Fibroblast of skin of left quadriceps (primary cell): ENCODE measurements around the gene KIAA0513.
"Not testable (repeated sequence)": the region's sequence is repeated elsewhere in the genome, so short reads cannot be mapped to it uniquely, and the experiment has no call there.

Source experiments
- DNase-seq, 2 experiments: peaks; one replicate each; pipeline ENCODE4 v3.0.0-alpha.2; 2013; ENCODE audit warnings: low read depth in 2 of 2

Gene KIAA0513

DNA sequence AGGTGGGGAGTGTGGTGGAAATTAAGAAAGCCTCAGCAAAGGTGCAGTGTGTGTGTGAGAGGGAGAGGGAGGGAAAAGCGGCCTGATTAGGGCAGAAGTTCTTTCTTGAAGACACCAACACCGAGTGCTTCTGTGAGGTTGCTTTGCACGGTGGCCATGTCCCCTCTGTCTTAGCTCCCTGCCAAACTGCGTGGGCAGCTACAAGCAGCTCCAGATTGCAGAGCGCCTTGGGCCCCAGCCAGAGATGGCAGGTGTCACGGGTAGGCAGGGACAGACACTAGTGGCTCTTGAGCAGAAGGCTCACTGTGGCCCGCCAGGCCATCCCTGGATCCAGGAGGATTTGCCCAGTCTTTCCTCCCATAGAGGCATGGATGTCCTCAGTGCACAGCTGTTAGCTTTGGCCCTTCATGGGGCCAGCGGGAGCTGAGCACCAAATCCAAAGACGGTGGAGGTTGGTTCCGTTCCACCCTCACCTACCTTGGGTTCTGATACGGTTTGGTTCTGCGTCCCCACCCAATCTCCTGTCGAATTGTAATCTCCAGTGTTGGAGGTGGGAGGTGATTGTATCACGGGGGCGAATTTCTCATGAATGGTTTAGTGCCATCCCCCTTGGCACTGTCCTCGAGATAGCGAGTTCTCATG, 21.4 kb downstream of the KIAA0513 start:
- DNase-seq, result no peak

- DNase-seq, result no peak
Measured at GRCh38 chr16:85049706-85050305, 22.2 kb downstream of the KIAA0513 start.

DNA sequence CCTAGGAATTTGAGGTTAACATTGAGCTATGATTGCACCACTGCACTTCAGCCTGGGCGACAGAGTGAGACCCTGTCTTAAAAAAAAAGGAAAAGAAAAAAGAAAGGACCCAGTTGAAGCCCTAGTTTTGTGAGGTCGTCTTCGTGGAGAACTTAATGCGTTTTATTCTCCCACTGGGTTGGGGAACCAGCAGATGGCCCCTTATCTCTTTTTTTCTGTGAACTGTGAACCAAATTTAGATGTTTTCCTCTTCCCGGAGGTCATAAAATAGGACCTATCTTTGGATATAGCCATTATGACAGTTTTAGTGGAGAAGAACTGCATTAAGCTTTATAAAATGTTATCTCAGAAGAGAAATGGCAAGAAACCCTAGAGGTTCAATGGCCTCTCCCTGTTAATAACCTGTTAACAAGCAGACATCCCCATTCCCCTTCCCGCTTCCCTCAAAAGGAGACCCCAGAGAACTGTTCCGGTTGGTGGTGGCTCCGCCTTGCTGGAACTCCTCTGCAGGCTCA, 23.5 kb downstream of the KIAA0513 start:
- DNase-seq, result no peak

DNA sequence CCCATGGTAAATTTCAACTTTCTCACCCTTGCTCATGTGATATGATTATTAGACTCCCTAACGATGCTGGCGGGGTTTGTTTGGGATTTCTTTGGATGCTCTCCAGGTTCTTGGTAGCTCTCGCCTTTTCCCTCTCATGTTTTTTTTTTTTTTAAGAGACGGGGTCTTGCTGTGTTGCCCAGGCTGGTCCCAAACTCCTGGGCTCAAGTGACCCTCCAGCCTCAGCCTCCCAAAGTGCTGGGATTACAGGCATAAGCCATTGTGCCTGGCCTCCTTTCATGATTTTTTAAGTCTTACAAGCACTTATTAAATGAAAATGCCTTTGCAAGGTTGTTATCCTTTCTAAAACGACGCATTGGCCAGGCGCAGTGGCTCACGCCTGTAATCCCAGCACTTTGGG, 24.1 kb downstream of the KIAA0513 start:
- DNase-seq, result no peak

- DNase-seq, result no peak
Measured at GRCh38 chr16:85052536-85052935, 24.9 kb downstream of the KIAA0513 start.

- DNase-seq, result not testable (repeated sequence)
Measured at GRCh38 chr16:85054321-85054720, 26.7 kb downstream of the KIAA0513 start.

DNA sequence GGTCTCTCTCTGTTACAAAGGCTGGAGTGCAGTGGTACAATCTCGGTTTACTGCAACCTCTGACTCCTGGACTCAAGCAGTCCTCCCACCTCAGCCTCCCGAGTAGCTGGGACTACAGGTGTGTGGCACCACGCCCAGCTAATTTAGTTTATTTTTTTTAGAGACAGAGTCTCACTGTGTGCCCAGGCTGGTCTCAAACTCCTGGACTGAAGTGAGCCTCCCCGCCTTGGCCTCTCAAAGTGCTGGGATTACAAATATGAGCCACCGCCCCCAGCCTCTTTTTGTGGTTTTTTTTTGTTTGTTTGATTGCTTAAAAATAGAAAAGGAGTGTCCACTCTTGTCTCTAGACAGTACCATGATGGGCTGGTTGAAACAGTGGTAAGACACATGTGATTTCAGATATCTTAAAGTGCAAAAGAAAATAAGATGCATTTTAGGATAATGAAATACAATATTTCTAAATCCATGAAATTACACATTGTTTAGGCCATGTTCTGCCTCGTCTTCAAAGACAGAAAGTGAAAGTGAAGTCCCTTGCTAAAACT, 27.4 kb downstream of the KIAA0513 start:
- DNase-seq, result no peak

GRCh38 chr16:85055493-85056210, 28.1 kb downstream of the KIAA0513 start:
- DNase-seq, result no peak

DNA sequence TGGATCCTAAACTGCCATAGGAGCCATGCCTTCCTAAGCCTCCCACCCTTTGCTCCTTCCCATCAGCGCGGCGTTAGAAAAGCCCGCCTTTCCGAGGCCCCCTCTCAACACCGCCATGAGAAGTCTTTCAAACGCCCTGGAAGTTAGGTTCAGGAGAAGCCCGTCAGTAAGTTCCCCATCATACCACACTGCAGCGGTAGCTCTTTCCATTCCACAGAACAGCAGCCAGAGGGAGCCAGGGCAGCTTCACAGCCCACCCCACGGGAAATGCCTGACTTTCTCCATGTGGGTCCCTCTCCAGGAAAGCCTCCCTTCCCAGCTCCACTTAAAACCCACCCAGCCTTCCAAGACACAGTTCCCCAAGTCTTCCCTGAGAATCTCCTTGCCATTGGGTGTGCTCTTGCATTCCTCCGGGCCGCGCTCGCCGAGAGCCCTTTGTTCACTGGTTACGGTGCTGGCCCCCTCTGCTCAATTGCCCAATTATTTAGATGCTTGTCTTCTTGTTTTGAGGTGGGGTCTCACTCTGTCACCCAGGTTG, 28.7 kb downstream of the KIAA0513 start:
- DNase-seq, result no peak

DNA sequence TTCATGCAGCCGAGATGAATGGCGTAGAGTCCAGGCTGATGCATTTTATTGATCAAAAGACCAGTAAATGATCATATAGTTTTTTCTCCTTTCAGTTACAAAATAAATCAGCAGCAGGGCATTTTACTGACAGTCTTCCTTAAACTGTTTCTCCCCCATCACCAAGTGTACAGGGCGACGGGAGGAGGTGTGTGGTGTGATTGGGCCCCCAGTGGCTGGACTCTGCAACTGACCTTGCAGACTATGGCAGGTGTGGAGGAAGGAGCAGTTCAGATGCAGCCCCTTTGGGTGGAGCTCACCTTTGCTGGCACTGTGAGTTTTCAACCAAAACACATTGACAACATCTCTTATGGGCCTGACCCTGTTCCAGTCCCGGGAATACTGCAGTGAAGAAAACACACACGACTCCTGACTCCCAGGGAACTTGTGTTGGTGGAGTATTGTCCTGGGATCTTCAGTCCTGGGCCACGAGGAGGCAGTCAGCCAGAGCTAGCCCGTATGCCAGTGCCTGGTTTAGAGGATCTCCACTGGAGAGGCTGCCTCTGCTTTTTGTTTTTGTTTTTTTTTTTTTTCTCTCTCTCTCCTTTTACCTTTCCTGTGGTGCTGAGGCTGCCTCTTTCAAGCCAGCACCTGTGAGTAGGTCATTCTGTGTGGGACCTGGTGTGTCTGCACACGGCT, 29.8 kb downstream of the KIAA0513 start:
- no peak for DNase-seq

DNA sequence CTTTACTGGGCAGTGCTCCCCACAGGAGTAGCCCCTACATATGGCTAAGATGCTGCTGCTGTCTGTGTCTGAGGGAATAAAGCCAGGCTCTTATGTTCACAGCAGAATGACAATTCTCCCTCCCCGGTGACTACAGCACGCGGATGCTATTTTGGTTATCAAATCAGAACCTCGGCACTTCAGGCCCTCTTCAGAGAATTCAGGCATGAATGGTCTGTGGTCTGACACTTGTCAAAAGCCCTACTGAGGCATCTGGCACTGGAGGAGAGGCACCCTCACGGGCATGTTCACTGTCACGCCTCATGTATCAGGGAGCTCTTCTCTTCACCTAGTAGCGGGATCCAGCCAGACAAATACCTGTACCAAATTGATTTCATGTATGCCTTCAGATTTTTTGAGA, 30.4 kb downstream of the KIAA0513 start:
- DNase-seq, result no peak

DNA sequence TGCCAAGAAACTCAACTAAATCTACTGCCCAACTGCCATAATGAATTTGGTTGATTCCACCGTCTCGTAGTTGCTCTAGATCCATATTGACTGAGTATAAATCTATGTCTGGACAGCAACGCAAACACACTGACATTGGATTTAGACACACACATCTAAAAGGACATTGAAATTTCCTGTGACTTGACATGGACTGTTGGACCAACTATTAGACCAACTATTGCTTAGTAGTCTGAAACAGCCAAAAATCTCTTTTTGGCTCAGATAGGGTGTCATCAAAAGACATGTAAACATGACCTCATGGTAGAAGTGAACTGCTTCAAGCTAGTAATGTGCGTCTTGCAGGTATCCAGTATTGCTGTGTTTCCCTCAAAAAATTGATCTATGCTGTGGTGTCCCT, 31.3 kb downstream of the KIAA0513 start:
- no peak for DNase-seq

- no peak for DNase-seq
Measured at GRCh38 chr16:85061566-85061965, 34.0 kb downstream of the KIAA0513 start.

DNA sequence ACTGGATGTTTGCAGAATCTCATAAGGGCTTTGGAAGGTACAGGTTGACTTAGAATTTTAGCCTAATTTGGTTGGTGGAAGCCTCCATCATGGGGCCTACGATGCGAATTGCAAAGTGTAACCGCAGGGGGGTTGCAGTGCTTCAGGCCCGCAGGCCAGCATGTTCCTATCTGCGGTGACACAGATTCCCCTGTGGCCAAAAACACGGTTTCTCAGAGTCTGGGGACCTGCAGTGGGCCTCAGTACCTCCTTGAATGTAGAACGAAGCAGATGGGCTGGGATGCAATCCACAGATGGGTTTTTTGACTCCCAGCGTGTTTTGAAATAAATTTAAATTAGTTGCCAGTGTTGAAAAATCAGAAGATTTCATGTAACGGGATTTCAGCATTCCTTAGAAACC, 34.7 kb downstream of the KIAA0513 start:
- DNase-seq, result no peak

DNA sequence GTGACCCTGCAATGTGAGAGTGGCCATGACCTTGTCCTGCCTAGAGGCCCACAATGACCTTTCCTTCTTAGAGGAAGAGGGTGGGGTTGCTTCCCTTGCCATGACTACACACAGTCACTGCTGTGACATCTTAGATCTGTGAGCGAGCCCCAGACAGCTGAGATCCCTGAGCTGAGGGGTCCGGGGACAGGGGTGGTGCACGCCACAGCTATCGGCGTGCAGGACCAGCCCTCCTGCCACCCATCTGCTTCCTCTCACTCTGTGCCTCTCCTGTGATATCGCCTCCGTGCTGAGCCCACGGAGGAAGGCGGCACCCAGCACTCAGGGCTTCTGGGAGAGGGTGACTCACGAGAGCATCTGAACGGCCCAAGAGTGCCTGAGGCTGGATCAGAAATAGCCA, 35.2 kb downstream of the KIAA0513 start:
- DNase-seq, result no peak

DNA sequence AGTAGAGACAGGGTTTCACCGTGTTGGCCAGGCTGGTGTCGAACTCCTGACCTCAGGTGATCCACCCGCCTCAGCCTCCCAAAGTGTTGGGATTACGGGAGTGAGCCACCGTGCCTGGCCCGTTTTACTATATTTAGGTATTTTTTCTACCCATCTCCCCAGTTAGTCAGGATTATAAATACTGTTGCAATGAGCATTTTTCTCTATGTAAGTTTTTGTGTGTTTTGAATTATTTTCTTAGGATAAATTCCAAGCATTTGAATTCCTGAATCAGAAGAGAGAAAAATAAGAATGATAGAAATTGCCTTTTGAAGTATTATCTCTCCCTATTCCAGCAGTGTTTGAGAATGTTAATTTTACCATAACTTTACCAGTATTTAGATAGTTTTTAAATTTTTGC, 36.6 kb downstream of the KIAA0513 start:
- no peak for DNase-seq

DNA sequence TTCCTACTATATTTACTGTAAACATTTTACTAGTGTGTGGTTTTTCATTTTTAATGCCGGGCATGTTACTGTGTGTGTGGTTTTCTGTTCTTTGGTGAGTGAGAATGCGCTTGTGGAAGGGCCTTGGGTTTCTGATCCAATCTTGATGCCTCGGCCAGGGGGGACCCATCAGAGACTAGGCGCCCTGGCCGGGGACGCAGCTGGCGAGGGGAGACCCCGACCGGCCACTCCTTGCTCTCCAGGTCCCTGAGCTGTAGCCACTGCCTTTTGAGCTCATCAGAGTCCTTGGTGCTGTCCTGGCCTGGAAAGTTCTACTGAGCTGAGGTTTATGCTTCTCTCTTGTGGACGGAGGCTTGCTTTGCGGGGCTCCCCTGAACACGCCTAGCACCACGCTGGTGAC, 37.5 kb downstream of the KIAA0513 start:
- DNase-seq, result no peak

- DNase-seq, result no peak
Measured at GRCh38 chr16:85066346-85066885, 38.8 kb downstream of the KIAA0513 start.

DNA sequence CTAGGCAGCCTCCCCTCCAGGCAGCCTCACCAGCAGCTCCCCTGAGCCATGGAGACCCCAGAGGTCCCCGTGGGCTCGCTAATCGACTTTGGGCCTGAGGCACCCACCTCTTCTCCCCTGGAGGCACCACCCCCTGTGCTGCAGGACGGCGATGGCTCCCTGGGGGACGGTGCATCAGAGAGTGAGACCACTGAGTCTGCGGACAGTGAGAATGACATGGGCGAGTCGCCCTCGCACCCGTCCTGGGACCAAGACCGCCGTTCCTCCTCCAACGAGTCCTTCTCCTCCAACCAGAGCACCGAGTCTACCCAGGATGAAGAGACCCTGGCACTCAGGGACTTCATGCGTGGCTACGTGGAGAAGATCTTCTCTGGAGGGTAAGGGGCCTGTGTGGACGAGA, 39.4 kb downstream of the KIAA0513 start:
- DNase-seq, result no peak

DNA sequence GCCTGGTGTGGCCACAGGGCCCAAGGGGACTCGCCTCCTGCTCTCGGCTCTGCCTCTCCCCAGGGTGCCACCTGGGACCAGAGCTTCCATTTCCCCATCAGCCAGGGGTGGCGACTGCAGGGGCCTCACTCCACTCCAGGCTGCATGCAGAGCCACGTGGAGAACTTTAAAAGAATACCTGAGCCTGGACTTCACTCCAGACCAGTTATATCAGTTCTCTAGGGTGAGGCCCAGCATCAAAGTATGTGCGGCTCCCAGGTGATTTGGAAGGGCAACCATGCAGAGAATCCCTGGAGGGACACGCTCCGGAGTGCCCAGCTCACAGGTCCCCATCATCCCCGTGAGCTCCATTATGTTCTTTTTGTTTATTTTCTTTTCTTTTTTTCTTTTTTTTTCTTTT, 39.8 kb downstream of the KIAA0513 start:
- no peak for DNase-seq

GRCh38 chr16:85068746-85069145, 41.2 kb downstream of the KIAA0513 start:
- DNase-seq, result no peak

GRCh38 chr16:85069171-85069570, 41.6 kb downstream of the KIAA0513 start:
- DNase-seq, result no peak
